ENCODE measurements around the gene CTSL.

CTSL gene

DNA sequence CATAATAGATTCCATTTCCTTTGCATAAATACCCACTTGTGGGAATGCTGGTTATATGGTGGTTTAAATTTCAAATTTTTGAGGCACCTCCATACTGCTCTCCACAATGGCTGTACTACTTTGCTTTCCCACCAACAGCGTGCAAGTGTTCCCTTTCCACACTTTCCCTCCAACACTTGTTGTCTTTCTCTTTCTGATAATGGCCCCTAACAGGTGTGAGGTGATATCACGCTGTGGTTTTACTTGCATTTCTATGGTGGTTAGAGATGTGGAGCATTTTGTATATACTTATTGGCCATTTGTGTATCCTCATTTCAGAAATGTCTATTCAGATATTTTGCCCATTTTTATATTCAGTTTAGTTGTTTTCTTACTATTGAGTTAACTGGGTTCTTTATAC is 34.6 kb downstream of the CTSL start:
- no peak for DNase-seq

DNA sequence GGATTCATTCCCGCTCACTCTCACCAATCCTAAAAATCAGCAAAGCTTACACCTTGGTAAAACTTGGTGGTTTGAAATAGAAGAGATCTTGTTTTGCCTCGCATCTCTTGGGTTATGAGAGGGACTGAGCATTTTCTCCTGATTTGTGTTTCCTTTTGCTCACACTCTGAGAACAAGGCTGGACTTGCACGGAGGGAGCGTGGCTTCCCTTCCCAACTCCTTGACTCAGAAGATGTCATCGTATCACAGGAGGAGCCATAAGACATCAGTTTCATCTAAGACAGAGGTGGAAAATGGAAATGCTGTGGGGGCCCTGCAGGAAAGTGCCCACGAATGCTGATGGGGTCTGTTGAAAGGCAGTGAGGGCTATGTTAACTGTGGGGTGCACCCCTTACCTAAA is 37.4 kb downstream of the CTSL start:
- no peak for DNase-seq

GRCh38 chr9:87765521-87765920 is 39.6 kb downstream of the CTSL start:
- no peak for DNase-seq

DNA sequence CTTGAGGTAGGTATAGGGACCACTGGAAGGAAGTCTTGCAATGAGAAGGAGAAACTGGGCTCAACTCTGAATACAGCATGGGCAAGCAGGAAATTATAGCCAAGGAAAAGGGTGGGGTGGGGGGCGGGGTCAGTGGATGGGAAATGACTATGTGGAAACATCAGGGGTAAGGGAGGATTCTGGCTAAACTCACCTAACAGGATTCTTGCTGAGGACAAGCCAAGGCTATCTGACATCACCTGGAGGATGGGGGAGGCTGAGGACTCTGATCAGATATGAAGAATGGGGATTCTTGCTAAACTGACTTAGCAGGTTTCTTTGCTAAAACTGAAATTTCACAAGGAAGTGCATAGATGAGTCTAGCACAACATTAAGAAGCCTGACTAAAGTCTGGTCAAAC is 40.8 kb downstream of the CTSL start:
- no peak for DNase-seq

DNA sequence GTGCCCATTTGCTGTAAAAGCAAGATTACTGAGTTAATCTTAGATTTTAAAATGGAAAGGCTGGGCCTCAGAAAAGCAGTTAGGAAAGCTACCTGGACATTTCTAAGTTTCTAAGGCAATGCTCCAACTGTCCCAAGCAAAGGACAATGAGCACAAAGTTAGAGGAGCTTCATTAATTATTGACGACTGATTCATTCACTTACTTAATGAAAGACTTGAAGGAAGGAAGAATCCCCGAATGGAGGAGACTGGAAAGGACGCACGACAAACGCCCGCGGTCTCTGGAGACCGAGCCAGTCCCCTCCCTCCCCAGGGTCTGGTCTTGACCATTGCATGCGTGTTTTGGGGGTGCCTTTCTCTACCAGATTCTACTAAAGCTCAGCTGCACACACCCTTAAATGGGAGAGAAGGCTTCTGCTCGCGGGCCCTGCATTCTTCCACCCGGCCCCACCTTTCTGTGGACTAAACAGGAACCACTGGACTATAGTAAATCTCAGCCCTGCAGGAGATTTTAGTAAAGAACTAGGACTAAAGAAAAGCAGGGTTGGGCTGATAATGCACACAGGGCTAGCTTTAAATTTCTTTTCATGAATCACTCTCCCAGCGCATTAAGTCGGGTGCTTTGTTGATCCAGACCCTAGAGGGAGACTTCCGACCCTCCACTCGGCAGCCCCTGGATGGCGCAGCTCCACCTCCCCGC is 44.8 kb downstream of the CTSL start:
- no peak for DNase-seq

DNA sequence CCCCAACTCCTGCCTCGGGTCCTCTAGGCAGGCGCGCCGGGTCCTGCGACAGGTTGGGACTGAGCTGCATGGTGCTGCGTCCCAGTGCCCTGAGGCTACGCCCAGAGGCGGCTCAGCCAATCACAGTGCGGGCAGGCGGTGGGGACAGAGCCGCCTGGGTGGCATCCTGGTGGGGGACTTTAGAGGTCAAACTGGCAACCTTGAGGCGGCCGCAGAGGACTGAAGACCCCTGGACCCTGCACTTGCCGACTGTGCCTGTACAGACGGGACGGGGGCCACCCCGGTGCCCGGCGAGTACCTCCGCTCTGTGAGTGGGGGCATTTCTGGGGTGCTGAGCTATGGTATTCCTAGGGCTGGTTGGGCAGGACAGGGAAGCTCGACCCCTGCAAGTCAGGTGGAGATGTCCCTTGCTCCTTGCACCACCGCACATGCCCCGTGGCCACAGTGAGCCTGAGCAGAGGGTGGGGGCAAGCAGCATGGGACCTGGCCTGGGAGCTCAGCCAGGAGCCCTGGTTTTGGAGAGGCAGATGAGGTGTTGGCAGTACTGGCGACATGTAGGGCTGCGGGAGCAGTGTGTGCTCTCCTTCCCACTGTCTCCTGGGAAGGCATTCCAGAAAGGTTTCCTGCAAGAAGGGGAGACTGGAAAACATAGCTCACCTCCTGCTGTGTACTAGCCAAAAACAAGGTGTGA is 45.5 kb downstream of the CTSL start:
- no peak for DNase-seq

GRCh38 chr9:87776481-87777379 is 50.8 kb downstream of the CTSL start:
- no peak for DNase-seq

DNA sequence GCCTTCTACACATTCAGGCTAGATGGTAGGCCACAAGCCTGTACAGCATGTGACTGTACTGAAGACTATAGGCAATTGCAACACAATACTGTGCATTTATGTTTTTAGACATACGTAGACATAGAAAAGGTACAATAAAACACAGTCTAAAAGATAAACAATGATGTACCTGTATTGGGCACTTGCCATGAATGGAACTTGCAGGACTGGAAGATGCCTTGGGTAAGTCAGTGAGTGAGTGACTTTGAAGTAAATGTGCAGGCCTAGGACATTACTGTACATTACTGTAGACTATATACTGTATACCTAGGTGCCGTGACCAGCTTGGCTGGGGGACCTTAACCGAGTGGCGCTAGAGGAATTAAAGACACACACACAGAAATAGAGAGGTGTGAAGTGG is 53.1 kb downstream of the CTSL start:
- no peak for DNase-seq
